CD4-positive, alpha-beta T cell treated with Interleukin-10 for 1 hour (primary cell): Measurements from ENCODE around the gene ZNF81.
"Not testable (repeated sequence)": the region's sequence is repeated elsewhere in the genome, so short reads cannot be mapped to it uniquely, and the experiment has no call there.

Experiments used
- DNase-seq: peaks from one replicate; pipeline ENCODE4 v3.0.0-alpha.2; 2020

The ZNF81 gene

GRCh38 chrX:47836164-47837072 lies at the start of gene ZNF81:
TSS of gene ZNF81 (plus strand) at chrX:47836902. CDS start at chrX:47846268, 9,366 bp downstream.
- peak; percentile 93 for DNase-seq

DNA sequence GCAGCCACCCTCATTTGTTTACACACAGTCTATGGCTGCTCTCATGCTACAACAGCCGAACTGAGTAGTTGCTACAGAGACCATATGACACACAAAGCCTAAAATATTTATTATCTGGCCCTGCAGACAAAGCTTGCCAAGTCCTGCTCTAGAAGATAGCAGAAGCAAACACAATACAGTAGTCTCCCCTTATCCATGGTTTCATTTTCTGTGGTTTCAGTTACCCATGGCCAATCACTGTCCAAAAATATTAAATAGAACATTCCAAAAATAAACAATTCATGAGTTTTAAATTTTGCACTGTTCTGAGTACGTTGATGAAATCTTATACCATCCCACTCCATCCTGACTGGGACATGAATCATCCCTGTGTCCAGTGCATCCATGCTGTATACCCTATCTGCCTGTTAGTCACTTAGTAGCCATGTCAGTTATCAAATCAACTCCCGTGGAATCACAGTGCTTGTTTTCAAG lies 40.2 kb upstream of the ZNF81 start:
- no peak for DNase-seq

DNA sequence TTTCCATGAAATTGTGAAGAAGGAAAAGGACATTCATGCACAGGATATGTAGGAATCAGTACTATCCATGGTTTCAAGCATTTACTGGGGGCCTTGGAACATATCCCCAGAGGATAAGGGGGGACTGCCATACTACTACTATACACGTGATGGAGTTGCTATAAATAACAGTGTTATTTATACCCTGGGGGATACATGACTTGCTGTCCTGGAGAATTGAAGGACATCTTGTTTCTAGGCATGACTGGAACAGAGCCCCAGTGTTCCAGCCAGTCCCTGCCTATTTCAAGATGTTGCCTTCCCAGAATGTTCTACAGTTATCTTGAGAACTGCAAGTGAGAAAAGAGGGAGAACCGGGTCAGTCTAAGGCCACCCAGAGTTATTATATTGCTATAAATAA lies 39.6 kb upstream of the ZNF81 start:
- DNase-seq = no peak

GRCh38 chrX:47798861-47799260 lies 37.8 kb upstream of the ZNF81 start:
- no peak for DNase-seq

GRCh38 chrX:47802589-47802988 lies 34.1 kb upstream of the ZNF81 start:
- DNase-seq = no peak

DNA sequence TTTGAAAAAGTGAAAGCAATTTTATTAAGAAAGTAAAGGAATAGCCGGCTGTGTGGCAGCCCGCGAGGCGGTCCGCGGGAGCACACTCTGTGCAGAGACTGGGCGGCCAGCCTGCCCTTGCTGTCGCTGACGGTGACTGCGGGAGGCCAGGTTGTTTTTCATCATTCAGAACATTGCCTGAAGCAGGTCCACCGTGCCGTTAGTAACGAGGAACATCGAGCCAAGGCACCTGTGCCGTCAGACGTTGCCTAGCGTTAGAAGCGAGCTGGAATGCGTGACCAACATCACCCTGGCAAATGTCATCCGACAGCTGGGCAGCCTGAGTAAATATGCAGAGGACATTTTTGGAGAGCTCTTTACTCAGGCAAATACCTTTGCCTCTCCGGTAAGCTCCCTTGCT lies 33.6 kb upstream of the ZNF81 start:
- not testable (repeated sequence) for DNase-seq

GRCh38 chrX:47804315-47804714 lies 32.4 kb upstream of the ZNF81 start:
- no peak for DNase-seq

DNA sequence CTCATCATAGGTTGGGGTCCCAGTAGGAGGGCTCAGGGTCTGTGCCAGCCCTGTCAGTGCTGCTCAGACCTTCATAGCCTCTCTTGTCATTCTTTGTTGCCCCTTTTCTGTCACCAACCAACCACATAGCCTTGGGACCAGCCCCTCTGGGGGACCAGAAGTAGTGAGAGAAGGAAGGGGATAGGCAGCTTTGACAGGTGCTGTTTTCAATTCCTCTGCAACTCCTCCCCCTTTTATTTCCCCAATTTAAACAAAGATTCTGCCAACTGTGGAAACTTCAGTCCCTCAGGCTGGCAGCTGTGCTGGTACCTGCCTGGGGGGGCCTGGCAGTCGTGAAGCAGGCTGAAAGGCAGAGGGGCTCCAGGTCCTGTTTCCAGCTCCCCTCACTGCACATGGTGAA lies 30.9 kb upstream of the ZNF81 start:
- not testable (repeated sequence) for DNase-seq

DNA sequence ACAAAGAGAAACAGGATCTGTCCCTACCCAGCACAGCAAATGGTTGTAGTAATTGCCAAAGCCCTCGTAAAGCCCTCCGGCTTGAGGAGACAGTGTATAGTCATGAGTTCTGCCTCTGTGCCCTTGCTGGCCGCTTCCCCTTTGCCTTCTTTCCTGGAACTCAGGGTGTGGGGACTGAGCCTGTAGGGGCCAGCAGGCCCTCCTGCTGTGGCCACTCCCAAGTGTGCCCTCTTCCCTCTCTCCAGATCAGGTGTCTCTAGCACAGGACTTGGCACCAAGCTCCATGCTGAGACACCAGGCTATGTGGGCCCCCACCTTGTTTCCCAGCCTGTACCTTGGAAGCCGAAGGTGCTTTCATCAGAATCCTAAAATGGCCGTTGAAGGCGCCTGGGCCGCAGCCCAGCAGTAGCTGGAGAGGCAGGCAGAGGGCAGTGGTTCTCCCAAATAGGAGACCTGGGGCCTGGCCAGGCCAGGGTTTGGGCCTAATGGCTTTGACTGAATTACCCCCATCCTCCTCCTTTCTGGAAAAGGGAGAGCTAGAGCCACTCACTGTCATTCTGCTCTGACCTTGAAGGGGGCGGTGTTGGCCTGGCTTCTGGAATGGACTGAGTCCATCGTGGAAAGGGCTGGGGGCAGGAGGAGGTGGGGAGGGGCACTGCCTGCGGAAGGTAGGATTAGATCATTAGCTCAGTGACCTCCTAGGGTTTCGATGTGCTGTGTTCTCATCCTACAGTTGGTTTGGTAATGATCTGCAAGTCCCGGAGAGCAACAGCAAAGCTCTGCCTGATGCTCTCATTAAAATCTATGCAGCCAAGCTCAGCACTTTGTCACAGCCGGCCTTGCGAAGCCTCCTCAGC lies 30.1 kb upstream of the ZNF81 start:
- not testable (repeated sequence) for DNase-seq

DNA sequence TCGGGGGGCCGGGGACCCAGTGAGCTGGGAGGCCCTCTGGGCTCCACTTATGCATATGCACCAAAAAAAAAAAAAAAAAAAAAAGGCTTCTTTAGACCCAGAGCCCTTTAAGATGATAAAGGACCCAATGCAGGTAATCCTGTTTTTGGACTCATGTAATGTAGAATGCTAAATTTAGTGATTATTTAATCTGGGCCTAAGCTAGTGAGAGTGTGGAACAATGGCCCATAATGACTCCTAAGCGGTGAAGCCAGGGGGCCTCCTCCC lies 29.5 kb upstream of the ZNF81 start:
- DNase-seq = not testable (repeated sequence)

DNA sequence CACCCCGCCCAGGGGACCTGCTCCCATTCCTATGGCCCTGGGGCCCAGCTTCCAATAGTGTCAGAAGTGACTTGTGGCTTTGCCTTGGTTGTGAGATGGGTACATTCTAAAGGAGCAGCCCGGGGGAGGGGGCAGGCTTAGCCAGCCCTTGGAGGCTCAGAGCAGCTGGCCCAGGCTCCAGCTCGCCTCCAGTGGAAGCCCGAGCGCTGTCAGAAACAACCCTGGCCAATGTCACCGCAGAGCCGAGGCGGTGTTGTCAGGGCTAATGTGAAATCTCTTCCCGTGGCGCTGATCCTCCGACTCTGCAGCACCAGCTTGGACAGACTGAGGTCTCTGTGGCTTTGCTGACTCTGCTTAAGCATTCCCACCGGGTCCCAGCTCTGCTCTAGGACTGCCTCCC lies 29.2 kb upstream of the ZNF81 start:
- no peak for DNase-seq

DNA sequence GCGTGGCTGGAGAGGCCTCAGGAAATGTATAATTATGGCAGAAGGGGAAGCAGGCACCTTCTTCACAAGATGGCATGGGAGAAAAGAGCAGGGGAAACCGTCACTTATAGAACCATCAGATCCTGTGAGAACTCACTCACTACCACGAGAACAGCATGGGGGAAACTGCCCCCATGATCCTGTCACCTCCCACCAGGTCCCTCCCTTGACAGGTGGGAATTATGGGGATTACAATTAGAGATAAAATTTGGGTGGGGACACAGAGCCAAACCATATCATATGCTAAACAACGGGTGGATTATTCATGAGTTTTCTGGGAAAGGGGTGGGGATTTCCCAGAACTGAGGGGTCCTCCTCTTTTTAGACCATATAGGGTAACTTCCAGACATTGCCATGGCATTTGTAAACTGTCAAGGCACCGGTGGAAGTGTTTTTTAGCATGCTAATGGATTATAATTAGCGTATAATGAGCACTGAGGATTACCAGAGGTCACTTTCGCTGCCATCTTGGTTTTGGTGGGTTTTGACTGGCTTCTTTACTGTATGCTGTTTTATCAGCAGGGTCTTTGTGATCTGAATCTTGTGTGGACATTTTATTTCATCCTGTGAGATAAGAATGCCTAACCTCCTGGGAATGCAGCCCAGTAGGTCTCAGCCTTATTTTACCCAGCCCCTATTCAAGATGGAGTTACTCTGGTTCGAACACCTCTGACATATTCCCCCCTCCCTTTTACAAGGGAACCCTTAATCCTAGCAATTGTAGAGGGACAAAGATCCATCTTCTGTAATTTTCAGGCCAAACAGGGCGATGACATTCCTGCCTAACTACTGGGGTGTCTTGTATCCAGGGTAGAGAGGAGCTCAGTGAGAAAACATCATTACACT lies 27.6 kb upstream of the ZNF81 start:
- DNase-seq = no peak

- DNase-seq = no peak
Observed at GRCh38 chrX:47814851-47815250, 21.9 kb upstream of the ZNF81 start.

DNA sequence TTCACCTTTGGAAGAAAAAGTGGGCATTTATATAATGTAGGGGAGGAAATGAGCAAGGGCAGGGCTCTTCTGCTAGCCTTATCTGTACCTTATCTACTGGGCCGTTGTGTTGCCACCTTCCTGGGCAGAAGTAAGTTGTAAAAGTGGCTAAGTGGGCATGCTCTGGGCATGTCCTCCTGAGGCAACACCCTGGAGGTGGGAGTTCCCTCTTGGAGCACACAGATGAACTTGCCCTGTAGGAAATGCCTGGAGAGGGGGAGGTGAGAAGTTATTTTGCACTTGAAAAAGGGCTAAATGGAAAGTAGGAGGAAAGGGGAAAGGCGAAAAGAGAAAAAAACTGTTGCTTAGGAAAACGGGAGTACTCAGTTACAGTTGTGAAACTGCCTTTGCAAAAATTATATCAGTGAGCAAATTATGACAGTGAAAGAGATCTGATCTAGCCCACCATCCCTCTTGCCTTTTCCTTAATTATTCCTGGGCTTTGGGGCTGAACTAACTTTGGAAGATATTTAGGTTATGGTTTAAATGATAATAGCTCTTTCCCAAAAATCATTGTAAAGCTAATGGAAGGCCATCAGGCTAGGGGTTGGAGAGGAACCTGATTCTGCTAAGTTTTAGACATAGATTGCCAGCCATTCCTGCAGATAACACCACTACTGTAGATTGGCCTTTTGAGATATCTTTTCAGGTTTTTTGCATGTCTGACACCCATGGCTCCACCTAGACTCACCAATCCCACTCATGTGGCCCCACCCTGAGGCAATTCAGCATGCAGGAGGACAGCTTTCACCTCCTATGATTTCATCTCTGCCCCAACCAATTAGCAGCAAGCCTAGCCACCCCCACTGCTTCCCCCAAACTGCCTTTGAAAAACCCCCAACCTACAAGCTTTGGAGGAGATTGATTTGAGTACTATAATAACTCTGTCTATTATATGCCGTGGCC lies 20.5 kb upstream of the ZNF81 start:
- DNase-seq = no peak

- no peak for DNase-seq
Observed at GRCh38 chrX:47817421-47817820, 19.3 kb upstream of the ZNF81 start.

GRCh38 chrX:47817897-47818296 lies 18.8 kb upstream of the ZNF81 start:
- DNase-seq = no peak

GRCh38 chrX:47828984-47829383 lies 7.7 kb upstream of the ZNF81 start:
- DNase-seq = no peak

DNA sequence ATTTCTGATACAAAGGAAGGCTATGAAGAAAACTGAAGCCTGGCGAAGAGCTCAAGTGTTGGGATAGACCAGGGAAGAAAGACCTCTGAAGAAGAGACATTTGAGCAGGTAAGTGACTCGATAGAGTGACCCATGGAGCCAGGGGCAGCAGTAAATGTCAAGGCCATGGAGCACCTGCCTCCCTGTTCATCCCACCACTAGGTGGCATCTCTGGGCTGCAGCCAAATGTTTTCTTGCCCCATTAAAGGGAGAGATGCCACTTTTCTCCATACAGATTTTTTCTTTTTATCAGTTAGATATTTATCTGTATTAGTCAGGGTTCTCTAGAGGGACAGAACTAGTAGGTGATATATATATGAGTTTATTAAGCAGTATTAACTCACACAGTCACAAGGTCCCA lies 4.9 kb upstream of the ZNF81 start:
- DNase-seq = peak; percentile 67

GRCh38 chrX:47838361-47838760 lies 1.7 kb downstream of the ZNF81 start:
- no peak for DNase-seq

DNA sequence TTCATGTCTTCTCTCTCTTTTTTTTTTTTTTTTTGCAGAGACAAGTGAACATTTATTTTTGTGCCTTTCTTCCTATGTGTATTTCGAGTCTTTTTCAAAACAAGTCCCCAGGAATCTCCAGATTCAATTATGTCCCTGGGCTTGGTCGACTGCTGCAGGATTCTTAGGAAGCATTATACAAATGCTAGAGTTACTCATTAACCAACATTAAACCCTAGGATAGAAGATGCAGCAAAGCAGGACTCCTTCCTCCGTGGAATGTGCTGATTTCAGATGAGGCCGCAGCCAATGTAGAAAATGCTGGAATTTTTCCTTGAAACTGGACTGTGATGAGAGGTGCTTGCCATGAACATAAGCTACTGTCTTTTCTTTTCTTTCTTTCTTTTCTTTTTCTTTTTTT lies 3.4 kb downstream of the ZNF81 start:
- no peak for DNase-seq

DNA sequence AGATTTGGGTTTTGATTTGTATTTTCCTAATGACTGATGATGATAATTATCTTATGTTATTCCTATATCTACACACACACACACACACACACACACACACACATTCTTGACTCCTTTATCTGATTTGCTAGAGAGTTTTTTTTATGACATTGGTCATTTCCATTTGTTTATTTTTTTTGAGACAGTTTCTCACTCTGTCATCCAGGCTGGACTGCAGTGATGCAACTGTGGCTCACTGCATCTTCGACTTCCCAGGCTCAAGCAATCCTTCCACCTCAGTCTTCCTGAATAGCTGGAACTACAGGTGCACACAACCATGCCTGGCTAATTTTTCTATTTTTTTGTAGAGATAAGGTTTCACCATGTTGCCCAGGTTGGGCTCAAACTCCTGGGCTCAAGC lies 6.7 kb downstream of the ZNF81 start:
- no peak for DNase-seq

DNA sequence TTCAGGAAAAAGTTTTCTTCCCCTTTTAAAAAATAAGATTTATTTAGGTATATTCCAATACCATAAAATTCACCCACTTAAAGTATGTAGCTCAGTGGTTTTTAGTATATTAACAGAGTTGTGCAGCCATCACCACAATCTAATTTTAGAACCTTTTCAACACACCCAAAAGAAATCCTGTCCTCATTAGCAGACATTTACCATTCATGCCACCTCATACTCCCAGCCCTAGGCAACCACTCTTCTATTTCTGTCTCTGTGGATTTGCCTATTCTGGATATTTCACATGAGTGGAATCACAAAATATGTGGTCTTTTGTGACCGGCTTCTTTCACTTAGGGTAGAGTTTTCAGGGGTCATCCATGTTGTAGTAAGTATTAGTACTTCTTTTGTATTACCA lies 7.4 kb downstream of the ZNF81 start:
- DNase-seq = no peak
